D721Med (cell line): Measurements from ENCODE around the gene KRTAP12-4.

ENCODE experiments used
- DNase-seq: peaks from one replicate; pipeline ENCODE4 v3.0.0; 2011; ENCODE audit warnings: low spot score; ENCODE audit not compliant: insufficient read length
- FAIRE-seq: peaks from 2 replicates; lab custom pipeline; 2011; peaks lifted over from hg19 to GRCh38; lab: Jason Lieb, UNC
- CTCF ChIP-seq: IDR thresholded peaks from 2 replicates; pipeline ENCODE4 v1.5.1; 2012; ENCODE audit warnings: mild to moderate bottlenecking, control low read depth; ENCODE audit not compliant: insufficient read depth; ENCODE audit errors: missing control alignments

The KRTAP12-4 gene, protein sequence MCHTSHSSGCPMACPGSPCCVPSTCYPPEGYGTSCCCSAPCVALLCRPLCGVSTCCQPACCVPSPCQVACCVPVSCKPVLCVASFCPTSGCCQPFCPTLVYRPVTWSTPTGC

DNA sequence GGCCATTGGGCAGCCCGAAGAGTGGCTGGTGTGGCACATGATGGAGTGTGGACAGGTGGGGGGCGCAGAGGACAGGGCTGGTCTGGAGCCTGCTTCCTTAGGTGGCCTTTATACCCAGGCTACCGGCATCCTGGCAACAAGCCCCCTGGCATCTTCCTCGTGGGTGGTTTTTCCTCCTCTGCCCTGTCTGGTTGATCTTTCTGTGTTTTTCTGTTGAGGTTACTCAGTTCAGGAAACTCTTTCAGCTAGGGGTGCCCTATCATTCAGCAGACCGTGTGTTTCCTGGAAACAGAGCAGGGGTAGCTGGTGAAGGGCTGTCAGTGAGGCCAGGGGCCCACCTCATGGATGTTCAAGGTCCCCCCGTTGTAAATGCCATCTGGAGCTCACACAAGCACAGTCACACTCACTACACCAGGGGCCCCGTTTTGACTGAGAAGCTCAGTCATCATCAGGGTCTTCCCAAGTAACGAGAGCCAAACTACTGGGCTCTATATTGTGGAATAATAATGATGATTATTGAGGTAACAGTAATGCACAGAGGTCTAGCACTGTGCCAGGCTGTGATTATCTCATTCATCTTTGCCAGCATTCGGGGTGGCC, at the start of gene KRTAP12-4:
KRTAP12-4 (minus strand) TSS at position 84 of the 600 bp plus-strand sequence; CDS start at position 39, 45 bp downstream.
- no peak for FAIRE-seq
- no peak for DNase-seq
- no peak for TF ChIP-seq CTCF

DNA sequence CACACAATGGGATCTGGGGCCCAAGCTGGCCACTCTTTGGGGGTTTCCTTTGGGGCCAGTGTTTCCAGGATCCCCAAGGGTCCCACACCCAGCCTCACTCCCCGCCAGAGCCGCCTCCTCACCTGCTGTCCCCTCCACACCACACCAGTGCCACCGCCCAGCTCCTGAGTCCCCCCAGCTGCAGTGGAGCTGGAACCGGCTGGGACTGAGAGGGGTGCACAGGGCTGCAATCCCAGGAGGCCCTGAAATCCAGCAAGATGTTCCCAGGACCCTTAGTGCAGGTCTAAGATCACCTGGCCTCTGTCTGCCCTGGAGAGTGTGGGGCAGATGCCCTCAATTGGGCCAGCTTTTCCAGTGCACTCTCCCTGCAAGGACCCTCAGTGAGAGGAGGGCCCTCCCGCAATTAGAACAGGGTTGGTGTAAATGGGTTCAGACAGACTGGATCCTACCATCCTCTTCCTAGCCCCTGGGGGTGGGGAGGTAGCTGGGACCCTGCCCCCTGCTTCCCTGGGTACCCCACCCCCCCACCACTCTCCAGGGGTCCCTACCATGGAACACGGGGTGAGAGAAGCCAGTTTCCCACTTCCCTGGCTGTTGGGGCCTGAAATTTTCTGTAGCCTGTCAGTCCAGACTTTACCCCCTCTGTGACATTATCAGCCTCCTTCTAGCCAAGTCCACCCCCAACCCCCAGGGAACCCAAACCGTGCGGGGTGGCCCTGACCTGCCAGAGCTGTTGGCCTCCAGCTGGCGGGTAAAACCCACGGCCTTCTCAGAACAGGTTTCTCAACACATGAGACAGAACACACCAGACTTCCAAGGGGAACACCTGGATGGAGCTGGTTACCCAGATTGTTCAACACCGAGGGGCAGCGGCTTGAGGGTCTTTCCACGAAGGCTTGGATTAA, 49.5 kb upstream of the KRTAP12-4 start:
- DNase-seq (no peak), FAIRE-seq (no peak)

DNA sequence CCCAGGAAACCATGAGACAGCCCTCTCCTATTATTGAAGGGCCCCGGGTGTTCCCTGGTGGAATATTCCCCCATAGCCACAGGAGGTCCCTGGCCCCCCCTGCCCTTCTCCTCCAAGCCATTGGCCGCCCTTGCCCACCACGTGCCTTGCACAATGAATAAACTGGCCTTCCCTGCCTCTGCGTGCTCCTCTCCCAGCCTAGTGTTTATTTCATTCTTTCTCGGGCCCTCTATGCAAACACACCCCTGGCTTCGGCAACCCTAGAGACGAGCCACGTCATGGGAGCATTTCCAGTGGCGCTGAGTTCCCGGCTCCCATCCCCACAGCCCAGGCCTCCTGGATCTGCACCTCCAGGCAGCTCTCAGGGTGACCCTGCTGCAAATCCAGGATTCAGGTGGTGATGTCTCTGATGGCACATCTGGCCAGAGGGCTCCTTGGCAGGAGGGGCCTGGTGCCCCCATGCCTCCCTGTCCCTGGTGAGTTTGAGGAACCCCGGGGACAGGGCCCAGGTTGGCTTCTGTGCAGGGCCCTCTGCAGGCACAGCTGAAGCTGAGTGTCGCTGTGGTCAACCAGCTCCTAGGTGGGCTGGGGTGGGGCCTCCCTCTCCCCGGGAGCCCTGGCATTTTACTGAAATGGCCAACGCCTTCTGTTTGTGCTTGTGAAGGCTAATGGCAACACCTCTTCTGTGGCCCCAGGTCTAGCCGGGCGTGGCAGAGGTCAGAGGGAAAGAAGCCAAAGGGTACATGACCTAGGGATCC, 48.7 kb upstream of the KRTAP12-4 start:
- DNase-seq (no peak), FAIRE-seq (no peak)
- no peak for TF ChIP-seq CTCF

More for the DNA sequence above, 49.5 kb upstream of the KRTAP12-4 start:
- no peak for TF ChIP-seq CTCF

GRCh38 chr21:44702111-44702972, 47.9 kb upstream of the KRTAP12-4 start:
- TF ChIP-seq CTCF: no peak
- FAIRE-seq (no peak), DNase-seq (no peak)

- no peak for TF ChIP-seq CTCF
- FAIRE-seq (no peak), DNase-seq (no peak)
Measured at GRCh38 chr21:44701541-44701940, 47.1 kb upstream of the KRTAP12-4 start.

- TF ChIP-seq CTCF: no peak
- FAIRE-seq: no peak
- DNase-seq: no peak
Measured at GRCh38 chr21:44701023-44701400, 46.6 kb upstream of the KRTAP12-4 start.
